ENCODE measurements around the gene PTPRE. TPM values are rescaled to one million over a fixed set of nuclear protein-coding genes. Genes with fewer than 3 reads are reported as not detected.

Gene PTPRE
- polyA plus RNA-seq, 1 donor from 2014 or later, result 4.1 TPM

- Histone ChIP-seq H3K4me3 (ENCODE audit: low read length) (no peak overlapping the region), H3K27ac (ENCODE audit: low read length) (no peak overlapping the region), H3K36me3 (ENCODE audit: insufficient read depth, low read length) (no peaks in the 10 kb centered on the region), H3K79me2 (replicated peaks; ENCODE audit: insufficient read depth, low read length) (no peaks in the 10 kb centered on the region), H3K4me2 (ENCODE audit: low read length) (no peak overlapping the region), H4K20me1 (ENCODE audit: insufficient read depth) (no peaks in the 10 kb centered on the region), H3F3A (ENCODE audit: insufficient read depth, low read length, poor library complexity, severe bottlenecking) (no peaks in the 10 kb centered on the region), H2AFZ (ENCODE audit: low read depth, low read length) (no peak overlapping the region), H3K9me3 (ENCODE audit: low read length) (no peaks in the 10 kb centered on the region), H3K9ac (ENCODE audit: low read length) (no peak overlapping the region), H3K9me2 (ENCODE audit: insufficient read depth, low read length) (no peaks in the 10 kb centered on the region), H3K27me3 (ENCODE audit: insufficient read depth, low read depth, low read length) (no peaks in the 10 kb centered on the region)
- TF ChIP-seq SMC3 (conservative IDR thresholded peaks at IDR 0.05; ENCODE audit: poor library complexity), result no peak
- TF ChIP-seq POLR2AphosphoS5 (IDR thresholded peaks at IDR 0.05), result no peak
- no peak for TF ChIP-seq TAF1 (IDR thresholded peaks at IDR 0.05; ENCODE audit: low read depth)
- no peak for TF ChIP-seq EZH2 (IDR thresholded peaks at IDR 0.05; ENCODE audit: borderline replicate concordance, insufficient read depth, low read length, poor library complexity, severe bottlenecking)
- TF ChIP-seq, protein P1, sequence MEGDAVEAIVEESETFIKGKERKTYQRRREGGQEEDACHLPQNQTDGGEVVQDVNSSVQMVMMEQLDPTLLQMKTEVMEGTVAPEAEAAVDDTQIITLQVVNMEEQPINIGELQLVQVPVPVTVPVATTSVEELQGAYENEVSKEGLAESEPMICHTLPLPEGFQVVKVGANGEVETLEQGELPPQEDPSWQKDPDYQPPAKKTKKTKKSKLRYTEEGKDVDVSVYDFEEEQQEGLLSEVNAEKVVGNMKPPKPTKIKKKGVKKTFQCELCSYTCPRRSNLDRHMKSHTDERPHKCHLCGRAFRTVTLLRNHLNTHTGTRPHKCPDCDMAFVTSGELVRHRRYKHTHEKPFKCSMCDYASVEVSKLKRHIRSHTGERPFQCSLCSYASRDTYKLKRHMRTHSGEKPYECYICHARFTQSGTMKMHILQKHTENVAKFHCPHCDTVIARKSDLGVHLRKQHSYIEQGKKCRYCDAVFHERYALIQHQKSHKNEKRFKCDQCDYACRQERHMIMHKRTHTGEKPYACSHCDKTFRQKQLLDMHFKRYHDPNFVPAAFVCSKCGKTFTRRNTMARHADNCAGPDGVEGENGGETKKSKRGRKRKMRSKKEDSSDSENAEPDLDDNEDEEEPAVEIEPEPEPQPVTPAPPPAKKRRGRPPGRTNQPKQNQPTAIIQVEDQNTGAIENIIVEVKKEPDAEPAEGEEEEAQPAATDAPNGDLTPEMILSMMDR (IDR thresholded peaks at IDR 0.05; ENCODE audit: poor library complexity, severe bottlenecking), result no peak
- TF ChIP-seq, protein P2, sequence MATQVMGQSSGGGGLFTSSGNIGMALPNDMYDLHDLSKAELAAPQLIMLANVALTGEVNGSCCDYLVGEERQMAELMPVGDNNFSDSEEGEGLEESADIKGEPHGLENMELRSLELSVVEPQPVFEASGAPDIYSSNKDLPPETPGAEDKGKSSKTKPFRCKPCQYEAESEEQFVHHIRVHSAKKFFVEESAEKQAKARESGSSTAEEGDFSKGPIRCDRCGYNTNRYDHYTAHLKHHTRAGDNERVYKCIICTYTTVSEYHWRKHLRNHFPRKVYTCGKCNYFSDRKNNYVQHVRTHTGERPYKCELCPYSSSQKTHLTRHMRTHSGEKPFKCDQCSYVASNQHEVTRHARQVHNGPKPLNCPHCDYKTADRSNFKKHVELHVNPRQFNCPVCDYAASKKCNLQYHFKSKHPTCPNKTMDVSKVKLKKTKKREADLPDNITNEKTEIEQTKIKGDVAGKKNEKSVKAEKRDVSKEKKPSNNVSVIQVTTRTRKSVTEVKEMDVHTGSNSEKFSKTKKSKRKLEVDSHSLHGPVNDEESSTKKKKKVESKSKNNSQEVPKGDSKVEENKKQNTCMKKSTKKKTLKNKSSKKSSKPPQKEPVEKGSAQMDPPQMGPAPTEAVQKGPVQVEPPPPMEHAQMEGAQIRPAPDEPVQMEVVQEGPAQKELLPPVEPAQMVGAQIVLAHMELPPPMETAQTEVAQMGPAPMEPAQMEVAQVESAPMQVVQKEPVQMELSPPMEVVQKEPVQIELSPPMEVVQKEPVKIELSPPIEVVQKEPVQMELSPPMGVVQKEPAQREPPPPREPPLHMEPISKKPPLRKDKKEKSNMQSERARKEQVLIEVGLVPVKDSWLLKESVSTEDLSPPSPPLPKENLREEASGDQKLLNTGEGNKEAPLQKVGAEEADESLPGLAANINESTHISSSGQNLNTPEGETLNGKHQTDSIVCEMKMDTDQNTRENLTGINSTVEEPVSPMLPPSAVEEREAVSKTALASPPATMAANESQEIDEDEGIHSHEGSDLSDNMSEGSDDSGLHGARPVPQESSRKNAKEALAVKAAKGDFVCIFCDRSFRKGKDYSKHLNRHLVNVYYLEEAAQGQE (IDR thresholded peaks at IDR 0.05; ENCODE audit: borderline replicate concordance), result no peak
- no peak for TF ChIP-seq EP300 (conservative IDR thresholded peaks at IDR 0.05; ENCODE audit: poor library complexity, severe bottlenecking)
- TF ChIP-seq RAD21 (conservative IDR thresholded peaks at IDR 0.05), result no peak
- no peak for TF ChIP-seq MXI1 (conservative IDR thresholded peaks at IDR 0.05; ENCODE audit: poor library complexity, severe bottlenecking)
Observed at GRCh38 chr10:127915324-127915723, 8.4 kb downstream of the PTPRE start.

DNA sequence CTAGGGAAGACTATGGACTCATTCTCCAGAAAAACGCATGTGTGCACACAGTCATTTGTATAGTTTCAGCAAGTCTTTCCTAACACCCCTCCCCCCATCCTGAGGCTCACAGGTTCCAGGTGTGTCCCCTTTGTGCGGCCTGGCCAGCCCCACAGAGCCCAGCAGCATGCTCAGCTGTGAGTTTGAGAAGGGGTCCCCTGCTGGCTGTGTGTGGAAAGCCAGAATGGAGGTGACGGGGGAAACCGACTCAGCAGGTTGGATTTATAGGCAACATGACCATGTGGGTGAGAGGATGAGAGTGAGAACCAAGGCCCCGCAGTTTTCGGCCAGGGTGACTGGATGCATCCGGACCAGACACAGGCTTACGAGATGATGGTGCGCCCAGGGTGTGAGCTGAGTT lies 9.9 kb downstream of the PTPRE start:
- Histone ChIP-seq H3K27ac (ENCODE audit: low read length) (no peak overlapping the region), H3K4me3 (ENCODE audit: low read length) (no peak overlapping the region), H3K27me3 (ENCODE audit: insufficient read depth, low read depth, low read length) (no peaks in the 10 kb centered on the region), H3K4me2 (ENCODE audit: low read length) (no peak overlapping the region), H3F3A (ENCODE audit: insufficient read depth, low read length, poor library complexity, severe bottlenecking) (no peaks in the 10 kb centered on the region), H3K9me2 (ENCODE audit: insufficient read depth, low read length) (no peaks in the 10 kb centered on the region), H3K36me3 (ENCODE audit: insufficient read depth, low read length) (no peaks in the 10 kb centered on the region), H3K79me2 (replicated peaks; ENCODE audit: insufficient read depth, low read length) (no peaks in the 10 kb centered on the region), H3K9me3 (ENCODE audit: low read length) (no peaks in the 10 kb centered on the region), H3K9ac (ENCODE audit: low read length) (no peak overlapping the region), H4K20me1 (ENCODE audit: insufficient read depth) (no peaks in the 10 kb centered on the region), H2AFZ (ENCODE audit: low read depth, low read length) (no peak overlapping the region)
- TF ChIP-seq RAD21 (conservative IDR thresholded peaks at IDR 0.05) (no peak), EP300 (conservative IDR thresholded peaks at IDR 0.05; ENCODE audit: poor library complexity, severe bottlenecking) (no peak), EZH2 (IDR thresholded peaks at IDR 0.05; ENCODE audit: borderline replicate concordance, insufficient read depth, low read length, poor library complexity, severe bottlenecking) (no peak), POLR2AphosphoS5 (IDR thresholded peaks at IDR 0.05) (no peak), TAF1 (IDR thresholded peaks at IDR 0.05; ENCODE audit: low read depth) (no peak), MXI1 (conservative IDR thresholded peaks at IDR 0.05; ENCODE audit: poor library complexity, severe bottlenecking) (no peak), SMC3 (conservative IDR thresholded peaks at IDR 0.05; ENCODE audit: poor library complexity) (no peak)
- TF ChIP-seq, protein P2 (IDR thresholded peaks at IDR 0.05; ENCODE audit: borderline replicate concordance), result no peak
- TF ChIP-seq, protein P1 (IDR thresholded peaks at IDR 0.05; ENCODE audit: poor library complexity, severe bottlenecking), result no peak

Measured in neural cell (in vitro differentiated cells).